RWPE1 (cell line): Measurements from ENCODE around the gene ZFC3H1.
"Not testable (repeated sequence)": the region's sequence is repeated elsewhere in the genome, so short reads cannot be mapped to it uniquely, and the experiment has no call there.

Experiments
- CTCF ChIA-PET: fragments of 350-600 bp; sonication (Branson Sonifier 250); formaldehyde crosslinking; extraction: SDS; loops from one replicate; lab custom pipeline; 2021; lab: Yijun Ruan, JAX
- POLR2A ChIA-PET: fragments of 400-600 bp; formaldehyde crosslinking; extraction: SDS; loops from one replicate; lab custom pipeline; 2020; ENCODE audit warnings: antibody characterized with exemption; ENCODE audit not compliant: low non-redundant PET; lab: Yijun Ruan, JAX
- DNase-seq: peaks from one replicate; pipeline ENCODE4 v3.0.0; 2012; ENCODE audit warnings: low spot score
- H3K27ac ChIP-seq: fragments of 450-650 bp; 2 replicates; pipeline ENCODE4 v1.5.1; 2017
- CTCF ChIP-seq: fragments of 450-650 bp; conservative IDR thresholded peaks from 2 replicates; pipeline ENCODE4 v1.5.1; 2017; ENCODE audit warnings: low read depth, mild to moderate bottlenecking

Gene ZFC3H1

GRCh38 chr12:71688961-71689570 is 25.4 kb upstream of the ZFC3H1 start:
- H3K27ac ChIP-seq = no peak overlapping the region
- CTCF ChIA-PET = no interaction called here
- DNase-seq = no peak
- POLR2A ChIA-PET = no interaction called here
- no peak for TF ChIP-seq CTCF

- DNase-seq = not testable (repeated sequence)
- ChIA-PET POLR2A (interaction anchor here (1.9 to 2.6 kb wide), 2 partner anchors 23 to 67 kb away, joined by 7 to 19 read pairs; partner anchors contain the start of genes RAB21, THAP2 and ZFC3H1), CTCF (interaction anchor here (0.6 to 2.9 kb wide), 3 partner anchors 22 to 65 kb away, joined by 3 to 21 read pairs (median 6); no protein-coding TSS in a partner anchor)
- H3K27ac ChIP-seq = peak overlapping the region; percentile 52
Observed at GRCh38 chr12:71687172-71687571, 23.5 kb upstream of the ZFC3H1 start.

- TF ChIP-seq CTCF = no peak
- H3K27ac ChIP-seq = peak overlapping the region; percentile 93
- no peak for DNase-seq
- ChIA-PET CTCF (interaction anchor here (0.6 to 2.9 kb wide), 5 partner anchors 34 to 65 kb away, joined by 3 to 21 read pairs (median 5); no protein-coding TSS in a partner anchor), POLR2A (interaction anchor here (0.8 to 2.6 kb wide), 3 partner anchors 23 to 68 kb away, joined by 6 to 19 read pairs (median 7); partner anchors contain the start of genes RAB21, THAP2 and ZFC3H1)
Observed at GRCh38 chr12:71686658-71687025, 23.0 kb upstream of the ZFC3H1 start.

GRCh38 chr12:71685914-71686657 is 22.4 kb upstream of the ZFC3H1 start, which contains the start of gene TMEM19:
Gene TMEM19, plus strand, starts transcription at chr12:71686082. Its CDS starts 599 bp downstream, at chr12:71686681.
- DNase-seq = peak; percentile 89
- H3K27ac ChIP-seq = peak within 1 kb of the TSS; percentile 93
- TF ChIP-seq CTCF = peak; percentile 61
- ChIA-PET CTCF (interaction anchor here (0.6 to 2.9 kb wide), 6 partner anchors 13 to 66 kb away, joined by 3 to 21 read pairs (median 4); no protein-coding TSS in a partner anchor), POLR2A (interaction anchor here (0.8 to 2.6 kb wide), 3 partner anchors 22 to 68 kb away, joined by 6 to 19 read pairs (median 7); partner anchors contain the start of genes RAB21, THAP2 and ZFC3H1)

GRCh38 chr12:71685312-71685906 is 21.8 kb upstream of the ZFC3H1 start:
- peak overlapping the region; percentile 93 for H3K27ac ChIP-seq
- no peak for DNase-seq
- POLR2A ChIA-PET = interaction anchor here (1.9 to 2.6 kb wide), 2 partner anchors 21 to 69 kb away, joined by 7 to 19 read pairs; partner anchors contain the start of genes RAB21, THAP2 and ZFC3H1
- CTCF ChIA-PET = interaction anchor here (0.5 to 2.9 kb wide), 4 partner anchors 14 to 166 kb away, joined by 3 to 21 read pairs (median 4); no protein-coding TSS in a partner anchor
- TF ChIP-seq CTCF = no peak

GRCh38 chr12:71684081-71684480 is 20.4 kb upstream of the ZFC3H1 start:
- no peak for DNase-seq
- TF ChIP-seq CTCF = no peak
- ChIA-PET CTCF (interaction anchor here (0.6 kb wide), 1 partner anchor 69 kb away, joined by 6 read pairs; no protein-coding TSS in a partner anchor), POLR2A (no interaction called here)
- no peak overlapping the region for H3K27ac ChIP-seq
